NT2/D1 (cell line): Measurements from ENCODE around the gene HPS1.

ENCODE experiments used
- DNase-seq: peaks from one replicate; pipeline ENCODE4 v3.0.0-alpha.2; 2011; ENCODE audit warnings: low read depth, low spot score
- H3K27me3 ChIP-seq: 2 replicates; pipeline ENCODE4 v1.6.0; 2011; ENCODE audit warnings: mild to moderate bottlenecking; ENCODE audit not compliant: insufficient read length, insufficient read depth
- H3K36me3 ChIP-seq: 2 replicates; pipeline ENCODE4 v1.6.1; 2011; ENCODE audit warnings: mild to moderate bottlenecking, low read length, mixed read lengths; ENCODE audit not compliant: insufficient read depth, insufficient read length
- H3K4me1 ChIP-seq: 2 replicates; pipeline ENCODE4 v1.5.1; 2011; ENCODE audit not compliant: insufficient read depth, insufficient read length
- H3K4me3 ChIP-seq: 2 replicates; pipeline ENCODE4 v1.5.1; 2011; ENCODE audit warnings: low read depth; ENCODE audit not compliant: insufficient read length
- H3K9ac ChIP-seq: 2 replicates; pipeline ENCODE4 v1.6.0; 2011; ENCODE audit warnings: low read depth; ENCODE audit not compliant: insufficient read length
- H3K9me3 ChIP-seq: 2 replicates; pipeline ENCODE4 v1.5.1; 2011; ENCODE audit warnings: mild to moderate bottlenecking, low read length; ENCODE audit not compliant: insufficient read depth
- SUZ12 ChIP-seq: IDR thresholded peaks from 2 replicates; pipeline ENCODE4 v1.6.1; 2011; ENCODE audit not compliant: insufficient read length, insufficient read depth; ENCODE audit errors: extremely low read depth
- YY1 ChIP-seq: IDR thresholded peaks from 2 replicates; pipeline ENCODE4 v1.6.1; 2011; ENCODE audit not compliant: insufficient read length, insufficient read depth
- ZNF274 ChIP-seq: IDR thresholded peaks from 2 replicates; pipeline ENCODE4 v1.6.1; 2011; ENCODE audit warnings: mild to moderate bottlenecking, low read depth, low read length

HPS1 gene

GRCh38 chr10:98463976-98464754, 17.4 kb upstream of the HPS1 start:
- no peaks in the 10 kb centered on the region for H3K4me1 ChIP-seq
- no peak overlapping the region for H3K4me3 ChIP-seq
- H3K9ac ChIP-seq, result no peak overlapping the region
- H3K36me3 ChIP-seq, result no peaks in the 10 kb centered on the region
- H3K27me3 ChIP-seq, result peaks cover 16% of the 10 kb centered on the region
- no peak for DNase-seq
- TF ChIP-seq ZNF274 (no peak), SUZ12 (no peak), YY1 (no peak)
- H3K9me3 ChIP-seq, result no peaks in the 10 kb centered on the region

- H3K4me1 ChIP-seq, result no peaks in the 10 kb centered on the region
- H3K9ac ChIP-seq, result no peak overlapping the region
- H3K4me3 ChIP-seq, result no peak overlapping the region
- H3K9me3 ChIP-seq, result no peaks in the 10 kb centered on the region
- no peaks in the 10 kb centered on the region for H3K36me3 ChIP-seq
- no peak for TF ChIP-seq SUZ12
- TF ChIP-seq YY1, result no peak
- no peak for TF ChIP-seq ZNF274
- peaks cover 5% of the 10 kb centered on the region for H3K27me3 ChIP-seq
- no peak for DNase-seq
Observed at GRCh38 chr10:98463016-98463415, 16.3 kb upstream of the HPS1 start.

GRCh38 chr10:98461500-98461842, 14.7 kb upstream of the HPS1 start:
- H3K27me3 ChIP-seq, result no peaks in the 10 kb centered on the region
- H3K9me3 ChIP-seq, result no peaks in the 10 kb centered on the region
- no peak for DNase-seq
- H3K9ac ChIP-seq, result no peak overlapping the region
- no peaks in the 10 kb centered on the region for H3K36me3 ChIP-seq
- TF ChIP-seq ZNF274, result no peak
- no peak for TF ChIP-seq SUZ12
- no peak for TF ChIP-seq YY1
- H3K4me1 ChIP-seq, result no peaks in the 10 kb centered on the region
- no peak overlapping the region for H3K4me3 ChIP-seq

- H3K27me3 ChIP-seq, result no peaks in the 10 kb centered on the region
- DNase-seq, result no peak
- no peaks in the 10 kb centered on the region for H3K9me3 ChIP-seq
- H3K36me3 ChIP-seq, result no peaks in the 10 kb centered on the region
- H3K4me3 ChIP-seq, result no peak overlapping the region
- no peak overlapping the region for H3K9ac ChIP-seq
- TF ChIP-seq SUZ12, result no peak
- H3K4me1 ChIP-seq, result peaks cover 4% of the 10 kb centered on the region
Observed at GRCh38 chr10:98460837-98461499, 14.2 kb upstream of the HPS1 start.

GRCh38 chr10:98458809-98459784, 12.4 kb upstream of the HPS1 start:
- Histone ChIP-seq H3K4me1 (peaks cover 4% of the 10 kb centered on the region), H3K36me3 (no peaks in the 10 kb centered on the region), H3K4me3 (no peak overlapping the region), H3K9ac (no peak overlapping the region), H3K27me3 (no peaks in the 10 kb centered on the region), H3K9me3 (no peaks in the 10 kb centered on the region)
- TF ChIP-seq YY1 (no peak), SUZ12 (no peak), ZNF274 (no peak)
- DNase-seq, result no peak

- H3K4me1 ChIP-seq, result peaks cover 4% of the 10 kb centered on the region
Observed at GRCh38 chr10:98457721-98458120, 11.0 kb upstream of the HPS1 start.

More at GRCh38 chr10:98457721-98458120, 11.0 kb upstream of the HPS1 start:
- no peak overlapping the region for H3K4me3 ChIP-seq
- TF ChIP-seq SUZ12, result no peak
- TF ChIP-seq ZNF274, result no peak
- TF ChIP-seq YY1, result no peak
- H3K9me3 ChIP-seq, result no peaks in the 10 kb centered on the region
- no peak overlapping the region for H3K9ac ChIP-seq
- no peaks in the 10 kb centered on the region for H3K27me3 ChIP-seq
- no peaks in the 10 kb centered on the region for H3K36me3 ChIP-seq
- no peak for DNase-seq
